Measurements from ENCODE around the gene CLDN2. TPM values are rescaled to one million over a fixed set of nuclear protein-coding genes. Genes with fewer than 3 reads are reported as not detected.

Gene CLDN2
- total RNA-seq, 1 donor from 2014 or later, result 0.13 TPM

GRCh38 chrX:106933538-106933961 is 13.3 kb downstream of the CLDN2 start:
- TF ChIP-seq CTCF (IDR thresholded peaks at IDR 0.05; ENCODE audit: insufficient read depth, low read length, poor library complexity, severe bottlenecking), result no peak
- no peak for DNase-seq (ENCODE audit: low read depth)
- H3K36me3 ChIP-seq (ENCODE audit: control insufficient read depth, insufficient read depth, low read length), result no peaks in the 10 kb centered on the region

GRCh38 chrX:106935175-106935574 is 15.0 kb downstream of the CLDN2 start:
- peak; percentile 31 for DNase-seq (ENCODE audit: low read depth)
- H3K27me3 ChIP-seq (ENCODE audit: control insufficient read depth, insufficient read depth, low read length), result no peaks in the 10 kb centered on the region
- no peak overlapping the region for H3K4me3 ChIP-seq (ENCODE audit: low read depth, low read length)
- no peak for TF ChIP-seq CTCF (IDR thresholded peaks at IDR 0.05; ENCODE audit: insufficient read depth, low read length, poor library complexity, severe bottlenecking)
- H3K36me3 ChIP-seq (ENCODE audit: control insufficient read depth, insufficient read depth, low read length), result no peaks in the 10 kb centered on the region

More at GRCh38 chrX:106933538-106933961, 13.3 kb downstream of the CLDN2 start:
- H3K4me3 ChIP-seq (ENCODE audit: low read depth, low read length), result no peak overlapping the region
- H3K27me3 ChIP-seq (ENCODE audit: control insufficient read depth, insufficient read depth, low read length), result no peaks in the 10 kb centered on the region

GRCh38 chrX:106936246-106936645 is 16.0 kb downstream of the CLDN2 start:
- Histone ChIP-seq H3K36me3 (ENCODE audit: control insufficient read depth, insufficient read depth, low read length) (no peaks in the 10 kb centered on the region), H3K4me3 (ENCODE audit: low read depth, low read length) (no peak overlapping the region), H3K27me3 (ENCODE audit: control insufficient read depth, insufficient read depth, low read length) (no peaks in the 10 kb centered on the region)
- DNase-seq (ENCODE audit: low read depth), result no peak
- TF ChIP-seq CTCF (IDR thresholded peaks at IDR 0.05; ENCODE audit: insufficient read depth, low read length, poor library complexity, severe bottlenecking), result no peak

- H3K4me3 ChIP-seq (ENCODE audit: low read depth, low read length), result no peak overlapping the region
- no peaks in the 10 kb centered on the region for H3K36me3 ChIP-seq (ENCODE audit: control insufficient read depth, insufficient read depth, low read length)
- H3K27me3 ChIP-seq (ENCODE audit: control insufficient read depth, insufficient read depth, low read length), result no peaks in the 10 kb centered on the region
- no peak for TF ChIP-seq CTCF (IDR thresholded peaks at IDR 0.05; ENCODE audit: insufficient read depth, low read length, poor library complexity, severe bottlenecking)
- DNase-seq (ENCODE audit: low read depth), result no peak
Measured at GRCh38 chrX:106939566-106939965, 19.4 kb downstream of the CLDN2 start.

GRCh38 chrX:106940068-106940467 is 19.9 kb downstream of the CLDN2 start:
- no peaks in the 10 kb centered on the region for H3K36me3 ChIP-seq (ENCODE audit: control insufficient read depth, insufficient read depth, low read length)
- H3K27me3 ChIP-seq (ENCODE audit: control insufficient read depth, insufficient read depth, low read length), result no peaks in the 10 kb centered on the region
- DNase-seq (ENCODE audit: low read depth), result no peak
- H3K4me3 ChIP-seq (ENCODE audit: low read depth, low read length), result no peak overlapping the region
- no peak for TF ChIP-seq CTCF (IDR thresholded peaks at IDR 0.05; ENCODE audit: insufficient read depth, low read length, poor library complexity, severe bottlenecking)

- DNase-seq (ENCODE audit: low read depth), result no peak
- H3K27me3 ChIP-seq (ENCODE audit: control insufficient read depth, insufficient read depth, low read length), result no peaks in the 10 kb centered on the region
- no peak overlapping the region for H3K4me3 ChIP-seq (ENCODE audit: low read depth, low read length)
- no peaks in the 10 kb centered on the region for H3K36me3 ChIP-seq (ENCODE audit: control insufficient read depth, insufficient read depth, low read length)
- TF ChIP-seq CTCF (IDR thresholded peaks at IDR 0.05; ENCODE audit: insufficient read depth, low read length, poor library complexity, severe bottlenecking), result no peak
Measured at GRCh38 chrX:106946464-106946863, 26.3 kb downstream of the CLDN2 start.
